Stomach (tissue), 9 donors: ENCODE data around the gene RUFY4. TPM values are rescaled to one million over a fixed set of nuclear protein-coding genes. Genes with fewer than 3 reads are reported as not detected.
"Not testable (repeated sequence)": the region's sequence is repeated elsewhere in the genome, so short reads cannot be mapped to it uniquely, and the experiment has no call there.

Experiments used
- DNase-seq, 2 donors: peaks; one replicate each; pipeline versions ENCODE4 v3.0.0 to v3.0.0-alpha.2; 2013 to 2019
- H3K27ac ChIP-seq, 5 donors: fragments of 200-600 bp in 4 of 5; sonication (generic) in 4 of 5; one replicate each; pipeline ENCODE4 v1.5.1; 2013 to 2019; ENCODE audit warnings: mild to moderate bottlenecking in 1 of 5, moderate library complexity in 1 of 5
- H3K27me3 ChIP-seq, 3 donors: fragments of 200-600 bp; sonication (generic); one replicate each; pipeline ENCODE4 v1.5.1; 2017 to 2019; ENCODE audit warnings: mixed run types in 1 of 3
- H3K36me3 ChIP-seq, 4 donors: fragments of 200-600 bp; sonication (generic); 1 replicate in 3 of 4; 2 replicates in 1 of 4; pipeline ENCODE4 v1.5.1; 2016 to 2019
- H3K4me1 ChIP-seq, 4 donors: fragments of 200-600 bp; sonication (generic); one replicate each; pipeline ENCODE4 v1.5.1; 2016 to 2019
- H3K4me3 ChIP-seq, 4 donors: fragments of 200-600 bp; sonication (generic) in 3 of 4; one replicate each; pipeline ENCODE4 v1.5.1; 2016 to 2019; ENCODE audit warnings: mild to moderate bottlenecking in 1 of 4
- H3K9me3 ChIP-seq, 4 donors: fragments of 200-600 bp; sonication (generic); one replicate each; pipeline ENCODE4 v1.5.1; 2016 to 2019
- EP300 ChIP-seq: sonication (generic); formaldehyde crosslinking; IDR thresholded peaks from one replicate; pipeline ENCODE4 v1.6.1; 2017; ENCODE audit warnings: antibody characterized with exemption
- POLR2A ChIP-seq, 4 donors: fragments of 450-650 bp; IDR thresholded peaks; one replicate each; pipeline ENCODE4 v1.6.1; 2016; ENCODE audit warnings: antibody characterized with exemption in 4 of 4, control low read depth in 2 of 4, mild to moderate bottlenecking in 1 of 4, moderate library complexity in 1 of 4
- POLR2AphosphoS5 ChIP-seq, 3 donors: sonication (generic); formaldehyde crosslinking; IDR thresholded peaks; one replicate each; pipeline ENCODE4 v1.6.1; 2016; ENCODE audit warnings: antibody characterized with exemption in 3 of 3
- WGBS, 5 donors: extraction: QIAGEN DNeasy Blood & Tissue Kit in 3 of 5; methylation state at CpG; one replicate each; pipeline versions ENCODE4 v1.1.5 to v1.1.7; 2013 to 2018; 5-methylcytosine and 5-hydroxymethylcytosine counted together
- intact Hi-C: fragments of 100-400 bp; cut with DNase I; formaldehyde crosslinking; loops from one replicate; pipeline ENCODE4 v1.15.1; 2023; ENCODE audit warnings: low total_unique reads
- polyA plus RNA-seq, 3 donors: library from polyadenylated mRNA; stranded (reverse); fragments of 200-250 nt; gene quantifications; one replicate each; pipeline ENCODE4 v1.2.3, GENCODE V29; 2013
- total RNA-seq, 5 donors: library from RNA; depleted of rRNA; stranded (reverse); fragments of >200 nt; gene quantifications; one replicate each; pipeline versions ENCODE4 v1.1.0 to v1.2.3, GENCODE V29; 2014 to 2016
- TF ChIP-seq, protein P1 (sequence below), 7 experiments: fragments of 450-650 bp in 4 of 7; fragments of 200-600 bp in 3 of 7; sonication (generic) in 3 of 7; IDR thresholded peaks; one replicate each; pipeline ENCODE4 v1.5.1; 2016 to 2019; ENCODE audit warnings: antibody characterized with exemption in 7 of 7, control low read depth in 2 of 7, mild to moderate bottlenecking in 1 of 7
- donor health status: healthy with polysubstance abuse.
- donor health status: Bipolar disorder and iron deficiency.
- donor health status: healthy.

The RUFY4 gene
- total and polyA plus RNA-seq, 8 donors = 0.12 to 0.43 TPM; not detected in 6

DNA sequence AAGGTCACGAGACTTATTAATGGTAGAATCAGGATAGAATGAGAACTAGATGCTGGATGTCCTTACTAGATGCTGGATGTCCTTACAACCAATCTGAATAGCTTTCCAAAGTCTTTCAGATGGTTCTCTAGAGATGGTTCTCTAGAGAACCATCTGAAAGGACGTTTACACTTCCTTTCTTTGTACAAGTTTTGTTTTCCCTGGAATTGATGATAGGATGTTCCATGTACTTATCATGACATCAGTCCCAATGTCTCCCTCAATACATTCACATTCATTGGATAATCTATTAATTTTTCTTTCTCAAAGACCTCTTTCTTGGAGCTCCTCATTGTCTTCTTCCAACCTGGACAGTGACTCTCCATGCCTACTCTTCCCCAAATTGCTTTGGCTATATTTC lies 28.2 kb upstream of the RUFY4 start:
- DNase-seq = no peak
- Histone ChIP-seq H3K4me3 (no peak overlapping the region), H3K36me3 (no peaks in the 10 kb centered on the region), H3K9me3 (no peaks in the 10 kb centered on the region), H3K4me1 (no peaks in the 10 kb centered on the region), H3K27ac (no peak overlapping the region), H3K27me3 (no peaks in the 10 kb centered on the region)
- 61 to 85% (median 68%) methylated on average over 2 of the region's 2 CpGs for WGBS, 5 donors
- intact Hi-C loops = no loop called here
- TF ChIP-seq POLR2A (IDR thresholded peaks at IDR 0.05) = no peak
- TF ChIP-seq, protein P1, sequence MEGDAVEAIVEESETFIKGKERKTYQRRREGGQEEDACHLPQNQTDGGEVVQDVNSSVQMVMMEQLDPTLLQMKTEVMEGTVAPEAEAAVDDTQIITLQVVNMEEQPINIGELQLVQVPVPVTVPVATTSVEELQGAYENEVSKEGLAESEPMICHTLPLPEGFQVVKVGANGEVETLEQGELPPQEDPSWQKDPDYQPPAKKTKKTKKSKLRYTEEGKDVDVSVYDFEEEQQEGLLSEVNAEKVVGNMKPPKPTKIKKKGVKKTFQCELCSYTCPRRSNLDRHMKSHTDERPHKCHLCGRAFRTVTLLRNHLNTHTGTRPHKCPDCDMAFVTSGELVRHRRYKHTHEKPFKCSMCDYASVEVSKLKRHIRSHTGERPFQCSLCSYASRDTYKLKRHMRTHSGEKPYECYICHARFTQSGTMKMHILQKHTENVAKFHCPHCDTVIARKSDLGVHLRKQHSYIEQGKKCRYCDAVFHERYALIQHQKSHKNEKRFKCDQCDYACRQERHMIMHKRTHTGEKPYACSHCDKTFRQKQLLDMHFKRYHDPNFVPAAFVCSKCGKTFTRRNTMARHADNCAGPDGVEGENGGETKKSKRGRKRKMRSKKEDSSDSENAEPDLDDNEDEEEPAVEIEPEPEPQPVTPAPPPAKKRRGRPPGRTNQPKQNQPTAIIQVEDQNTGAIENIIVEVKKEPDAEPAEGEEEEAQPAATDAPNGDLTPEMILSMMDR (IDR thresholded peaks at IDR 0.05) = no peak
- no peak for TF ChIP-seq EP300
- TF ChIP-seq POLR2AphosphoS5 (IDR thresholded peaks at IDR 0.05) = no peak

DNA sequence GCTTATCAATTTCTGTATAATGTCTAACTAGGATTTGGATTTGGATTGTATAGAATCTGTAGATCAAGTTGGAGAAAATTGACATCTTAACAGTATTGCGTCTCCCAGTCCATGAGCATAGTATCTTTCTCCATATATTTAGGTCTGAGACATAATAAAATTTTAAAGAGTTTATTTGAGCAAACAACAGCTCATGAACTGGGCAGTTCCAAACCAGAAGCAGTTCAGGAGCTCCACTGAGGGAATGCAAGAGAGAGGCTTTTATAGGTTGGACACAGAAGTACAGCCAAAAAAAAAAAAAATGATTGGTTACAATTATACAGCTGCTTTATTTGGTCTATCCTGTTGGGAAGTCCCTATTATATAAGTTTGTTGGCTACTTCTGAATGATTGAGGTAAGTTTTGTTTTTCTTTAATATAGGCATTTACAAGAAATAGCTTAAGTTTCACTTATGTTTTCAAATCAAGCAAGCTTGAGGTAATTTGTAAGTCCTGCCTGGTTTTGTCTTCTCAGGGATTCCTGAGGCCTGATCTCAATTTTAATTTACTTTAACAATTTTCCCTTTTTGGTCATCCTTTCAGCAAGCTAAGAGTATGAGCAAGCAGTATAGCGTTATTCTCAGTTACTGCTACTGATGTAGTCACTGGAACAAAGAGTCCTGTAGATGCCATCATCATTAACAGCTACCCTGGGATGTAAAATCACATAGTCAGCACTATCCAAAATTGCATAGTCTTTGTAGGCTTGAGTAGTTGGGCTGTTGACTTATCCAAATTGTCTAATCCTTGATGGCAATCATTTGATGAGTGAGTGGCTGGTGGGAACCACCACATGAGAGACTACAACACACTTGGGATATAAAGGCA lies 27.5 kb upstream of the RUFY4 start:
- 76 to 90% (median 87%) methylated on average over 2 of the region's 2 CpGs for WGBS, 5 donors
- DNase-seq = no peak
- TF ChIP-seq, protein P1 (IDR thresholded peaks at IDR 0.05) = no peak
- TF ChIP-seq POLR2A (IDR thresholded peaks at IDR 0.05) (no peak), EP300 (no peak), POLR2AphosphoS5 (IDR thresholded peaks at IDR 0.05) (no peak)
- Histone ChIP-seq H3K4me3 (no peak overlapping the region), H3K9me3 (no peaks in the 10 kb centered on the region), H3K36me3 (no peaks in the 10 kb centered on the region), H3K27me3 (no peaks in the 10 kb centered on the region), H3K27ac (no peak overlapping the region), H3K4me1 (no peaks in the 10 kb centered on the region)
- intact Hi-C loops = no loop called here

DNA sequence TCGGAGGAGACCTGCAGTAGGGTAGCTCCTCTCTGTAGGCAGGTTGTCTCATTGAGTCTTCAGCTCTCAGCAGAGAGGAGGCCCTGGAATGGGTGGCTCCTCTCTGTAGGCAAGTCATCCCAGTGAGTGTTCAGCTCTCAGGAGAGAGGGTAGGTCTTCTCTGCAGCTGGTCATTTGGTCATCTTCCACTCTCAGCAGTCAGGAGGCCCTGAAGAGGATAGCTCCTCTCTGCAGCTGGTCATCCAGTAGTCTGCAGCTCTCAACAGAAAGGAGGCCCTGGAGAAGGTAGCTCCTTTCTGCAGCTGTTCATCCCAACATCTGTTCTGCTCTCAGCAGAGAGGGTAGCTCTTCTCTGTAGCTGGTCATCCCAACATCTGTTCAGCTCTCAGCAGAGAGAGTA lies 26.0 kb upstream of the RUFY4 start:
- H3K4me1 ChIP-seq = no peaks in the 10 kb centered on the region
- H3K9me3 ChIP-seq = no peaks in the 10 kb centered on the region
- H3K27ac ChIP-seq = no peak overlapping the region
- H3K36me3 ChIP-seq = no peaks in the 10 kb centered on the region
- H3K4me3 ChIP-seq = no peak overlapping the region
- 86 to 100% (median 94%) methylated on average over 1 of the region's 1 CpG for WGBS, 5 donors
- no peak for TF ChIP-seq POLR2A (IDR thresholded peaks at IDR 0.05)
- no peak for TF ChIP-seq EP300
- TF ChIP-seq POLR2AphosphoS5 (IDR thresholded peaks at IDR 0.05) = no peak
- TF ChIP-seq, protein P1 (IDR thresholded peaks at IDR 0.05) = no peak
- intact Hi-C loops = no loop called here
- no peaks in the 10 kb centered on the region for H3K27me3 ChIP-seq
- no peak for DNase-seq

DNA sequence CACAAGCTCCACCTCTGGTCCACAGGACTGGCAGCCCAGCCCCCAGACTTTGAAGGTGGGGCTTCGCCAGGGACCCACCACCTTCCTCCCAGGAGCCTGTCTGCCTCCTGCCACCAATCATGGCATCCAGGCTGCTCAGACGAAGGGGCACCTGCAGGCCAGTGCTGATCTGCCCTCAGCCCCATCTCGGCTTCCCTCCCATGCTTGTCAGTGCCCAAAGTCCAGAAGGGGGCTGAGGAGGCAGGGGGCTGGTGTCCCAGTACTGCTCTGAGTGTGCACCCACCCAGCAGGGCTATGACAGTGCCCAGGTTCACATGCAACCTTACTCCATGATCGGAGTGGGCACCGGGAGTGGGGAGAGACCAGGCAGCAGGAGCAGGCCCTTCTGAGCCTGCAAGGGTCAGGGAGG lies 25.3 kb upstream of the RUFY4 start:
- WGBS, 5 donors = 86 to 96% (median 95%) methylated on average over 5 of the region's 5 CpGs
- Histone ChIP-seq H3K36me3 (no peaks in the 10 kb centered on the region), H3K9me3 (peaks cover 0 to under 1% (median 0%) of the 10 kb centered on the region in 4 donors), H3K27me3 (no peaks in the 10 kb centered on the region), H3K4me3 (no peak overlapping the region), H3K27ac (no peak overlapping the region), H3K4me1 (no peaks in the 10 kb centered on the region)
- intact Hi-C loops = no loop called here
- no peak for DNase-seq
- TF ChIP-seq POLR2AphosphoS5 (IDR thresholded peaks at IDR 0.05) (no peak), POLR2A (IDR thresholded peaks at IDR 0.05) (no peak), EP300 (no peak)

DNA sequence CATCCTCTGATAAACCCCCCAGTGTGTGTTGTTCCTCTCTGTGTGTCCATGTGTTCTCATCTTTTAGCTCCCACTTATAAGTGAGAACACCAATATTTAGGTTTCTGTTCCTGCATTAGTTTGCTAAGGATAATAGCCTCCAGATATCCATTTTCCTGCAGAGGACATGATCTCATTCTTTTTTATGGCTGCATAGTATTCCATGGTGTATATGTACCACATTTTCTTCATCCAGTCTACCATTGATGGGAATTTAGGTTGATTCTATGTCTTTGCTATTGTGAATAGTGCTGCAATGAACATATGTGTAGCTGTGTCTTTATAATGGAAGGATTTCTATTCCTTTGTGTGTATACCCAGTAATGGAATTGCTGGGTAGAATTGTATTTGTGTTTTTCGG lies 24.5 kb upstream of the RUFY4 start:
- H3K4me1 ChIP-seq, H3K36me3 ChIP-seq, intact Hi-C loops, H3K27me3 ChIP-seq, DNase-seq, H3K4me3 ChIP-seq, H3K27ac ChIP-seq, H3K9me3 ChIP-seq: not testable (repeated sequence)
- WGBS, 5 donors = 94 to 100% (median 97%) methylated on average over 1 of the region's 1 CpG
